B cell (primary cell): ENCODE data around the gene KRT37. TPM values are rescaled to one million over a fixed set of nuclear protein-coding genes. Genes with fewer than 3 reads are reported as not detected.

Experiments used
- ATAC-seq: fragments of 200-7000 bp; cut with Tn5 transposase; one replicate; pipeline ENCODE4 v1.10.0; 2021; ENCODE audit warnings: low read depth, mild to moderate bottlenecking, moderate number of reproducible peaks, moderate library complexity
- CTCF ChIA-PET: fragments of 350-600 bp; sonication (Branson Sonifier 250); formaldehyde crosslinking; loops from one replicate; lab custom pipeline; 2021; ENCODE audit warnings: antibody characterized with exemption, inconsistent platforms; lab: Charles Lee
- POLR2A ChIA-PET: fragments of 350-600 bp; sonication (Branson Sonifier 250); formaldehyde crosslinking; loops from one replicate; lab custom pipeline; 2021; ENCODE audit warnings: antibody characterized with exemption; lab: Charles Lee
- DNase-seq: peaks from one replicate; pipeline ENCODE4 v3.0.0; 2013
- H2AFZ ChIP-seq: 2 replicates; pipeline ENCODE4 v1.6.1; 2012; ENCODE audit warnings: mild to moderate bottlenecking, low read depth, low read length; ENCODE audit not compliant: insufficient read depth, poor library complexity, severe bottlenecking
- H3K27ac ChIP-seq, 2 donors: 1 replicate in 1 of 2; 2 replicates in 1 of 2; pipeline ENCODE4 v1.5.1; 2012 to 2013; ENCODE audit warnings: low read length in 2 of 2, mild to moderate bottlenecking in 2 of 2, moderate library complexity in 1 of 2
- H3K27me3 ChIP-seq, 4 experiments: fragments of 200-600 bp in 1 of 4; sonication (generic) in 1 of 4; replicated peaks in 1 of 4; 1 replicate in 2 of 4; 2 replicates in 2 of 4; pipeline versions ENCODE4 v1.6.1 to v1.7.0; 2013 to 2016; ENCODE audit warnings: low read length in 3 of 4, mild to moderate bottlenecking in 2 of 4, mixed read lengths in 1 of 4, moderate library complexity in 1 of 4; ENCODE audit not compliant: insufficient read depth in 4 of 4, control insufficient read depth in 3 of 4; ENCODE audit errors: control extremely low read depth in 1 of 4
- H3K36me3 ChIP-seq, 2 experiments: replicated peaks in 1 of 2; 1 replicate in 1 of 2; 2 replicates in 1 of 2; pipeline versions ENCODE4 v1.6.1 to v1.7.1; 2013; ENCODE audit warnings: low read length in 1 of 2; ENCODE audit not compliant: insufficient read depth in 2 of 2, control insufficient read depth in 1 of 2; ENCODE audit errors: control extremely low read depth in 1 of 2, extremely low read depth in 1 of 2
- H3K4me1 ChIP-seq, 2 donors: fragments of 200-600 bp in 1 of 2; sonication (generic) in 1 of 2; 1 replicate in 1 of 2; 2 replicates in 1 of 2; pipeline versions ENCODE4 v1.5.1 to v1.6.1; 2013 to 2017; ENCODE audit warnings: low read length in 2 of 2; ENCODE audit not compliant: control insufficient read depth in 2 of 2, insufficient read depth in 2 of 2
- H3K4me2 ChIP-seq: replicated peaks from 2 replicates; pipeline ENCODE3; 2012; ENCODE audit warnings: mild to moderate bottlenecking, low read depth, low read length; ENCODE audit not compliant: poor library complexity, severe bottlenecking
- H3K4me3 ChIP-seq, 5 experiments: fragments of 200-600 bp in 1 of 5; sonication (generic) in 1 of 5; 1 replicate in 3 of 5; 2 replicates in 2 of 5; pipeline versions ENCODE4 v1.5.1 to v1.7.0; 2011 to 2016; ENCODE audit warnings: low read length in 4 of 5, mild to moderate bottlenecking in 4 of 5, low read depth in 2 of 5, control low read depth in 1 of 5, moderate library complexity in 1 of 5; ENCODE audit not compliant: insufficient read depth in 1 of 5; ENCODE audit errors: control extremely low read depth in 1 of 5, extremely low read depth in 1 of 5
- H3K79me2 ChIP-seq: fragments of 200-600 bp; sonication (generic); one replicate; pipeline ENCODE4 v1.6.0; 2016; ENCODE audit warnings: low read length; ENCODE audit not compliant: control insufficient read depth, insufficient read depth
- H3K9ac ChIP-seq: fragments of 200-600 bp; sonication (generic); 2 replicates; pipeline ENCODE4 v1.6.1; 2017; ENCODE audit warnings: mild to moderate bottlenecking, low read length, moderate library complexity
- H3K9me3 ChIP-seq, 3 donors: one replicate each; pipeline versions ENCODE4 v1.6.1 to v1.7.1; 2013; ENCODE audit warnings: low read length in 2 of 3; ENCODE audit not compliant: control insufficient read depth in 2 of 3, insufficient read depth in 1 of 3; ENCODE audit errors: control extremely low read depth in 1 of 3
- H4K20me1 ChIP-seq: 2 replicates; pipeline ENCODE4 v1.6.0; 2012; ENCODE audit warnings: mild to moderate bottlenecking, low read length; ENCODE audit not compliant: insufficient read depth, control insufficient read depth, poor library complexity, severe bottlenecking
- H3K27ac Mint-ChIP-seq: one replicate; pipeline ENCODE4 v1.8.0; 2021; ENCODE audit warnings: mixed read lengths
- H3K27me3 Mint-ChIP-seq: one replicate; pipeline ENCODE4 v1.8.0; 2021; ENCODE audit warnings: mixed read lengths
- H3K4me1 Mint-ChIP-seq: one replicate; pipeline ENCODE4 v1.8.0; 2021; ENCODE audit warnings: mixed read lengths
- H3K4me3 Mint-ChIP-seq: one replicate; pipeline ENCODE4 v1.8.0; 2021; ENCODE audit warnings: mixed read lengths
- H3K9me3 Mint-ChIP-seq: one replicate; pipeline ENCODE4 v1.8.0; 2022; ENCODE audit warnings: mixed read lengths; ENCODE audit not compliant: insufficient read depth
- CTCF ChIP-seq: fragments of 200-600 bp; IDR thresholded peaks from one replicate; pipeline ENCODE4 v1.8.0; 2022; ENCODE audit warnings: antibody characterized with exemption, mild to moderate bottlenecking
- EZH2 ChIP-seq: IDR thresholded peaks from 2 replicates; pipeline ENCODE4 v1.6.1; 2012; ENCODE audit warnings: borderline replicate concordance, low read depth, mild to moderate bottlenecking, moderate library complexity, low read length; ENCODE audit not compliant: insufficient read depth, poor library complexity, severe bottlenecking
- WGBS: methylation state at CpG from one replicate; pipeline ENCODE4 v1.1.5; 2013; ENCODE audit warnings: missing lambda C conversion rate; ENCODE audit not compliant: insufficient coverage; 5-methylcytosine and 5-hydroxymethylcytosine counted together
- intact Hi-C: fragments of 100-400 bp; cut with micrococcal nuclease; formaldehyde crosslinking; loops from one replicate; pipeline ENCODE4 v1.10.0; 2022
- polyA plus RNA-seq: library from polyadenylated mRNA; depleted of rRNA; stranded (reverse); fragments of >200 nt; gene quantifications from 2 replicates; pipeline ENCODE4 v1.2.3, GENCODE V29; 2012
- total RNA-seq, 2 donors: library from RNA; stranded (reverse); fragments of 120-200 nt in 1 of 2; gene quantifications; 1 replicate in 1 of 2; 2 replicates in 1 of 2; pipeline versions ENCODE4 v1.2.3 to v1.2.4, GENCODE V29; 2013 to 2022

Gene KRT37
- total and polyA plus RNA-seq, 2 donors (not counting 1 experiment from before 2014, with no cell fraction given), result not detected

- intact Hi-C loops, result no loop called here
- Histone ChIP-seq H2AFZ (no peak overlapping the region), H3K27me3 (peaks cover 0 to 7% (median 1%) of the 10 kb centered on the region in 4 experiments), H3K4me3 (no peak overlapping the region), H4K20me1 (no peaks in the 10 kb centered on the region), H3K4me2 (no peak overlapping the region), H3K27ac (no peak overlapping the region), H3K4me1 (no peaks in the 10 kb centered on the region), H3K36me3 (no peaks in the 10 kb centered on the region), H3K9me3 (no peaks in the 10 kb centered on the region), H3K79me2 (no peaks in the 10 kb centered on the region), H3K9ac (no peak overlapping the region)
- no peaks in the 10 kb centered on the region for H3K4me1 Mint-ChIP-seq
- POLR2A ChIA-PET, result no interaction called here
- peaks cover 56% of the 10 kb centered on the region for H3K27me3 Mint-ChIP-seq
- ATAC-seq (no peak), DNase-seq (no peak)
- TF ChIP-seq CTCF, result no peak
- no peak for TF ChIP-seq EZH2
- no peak overlapping the region for H3K27ac Mint-ChIP-seq
- H3K9me3 Mint-ChIP-seq, result peaks cover 2% of the 10 kb centered on the region
- CTCF ChIA-PET, result no interaction called here
- H3K4me3 Mint-ChIP-seq, result no peak overlapping the region
- WGBS, result 86% methylated on average over 3 of the region's 5 CpGs
Observed at GRCh38 chr17:41393294-41393693, 31.1 kb downstream of the KRT37 start.

- no peak for DNase-seq
- no peak for TF ChIP-seq CTCF
- no peak for TF ChIP-seq EZH2
- Histone ChIP-seq H3K36me3 (no peaks in the 10 kb centered on the region), H3K9ac (no peak overlapping the region), H3K4me1 (no peaks in the 10 kb centered on the region), H3K4me3 (no peak overlapping the region), H3K27me3 (peaks cover 0 to 10% (median 1%) of the 10 kb centered on the region in 4 experiments), H3K4me2 (no peak overlapping the region), H2AFZ (no peak overlapping the region), H4K20me1 (no peaks in the 10 kb centered on the region), H3K27ac (no peak overlapping the region), H3K9me3 (peaks cover 0 to 5% (median 3%) of the 10 kb centered on the region in 3 donors), H3K79me2 (no peaks in the 10 kb centered on the region)
- no peak overlapping the region for H3K27ac Mint-ChIP-seq
- POLR2A ChIA-PET, result no interaction called here
- CTCF ChIA-PET, result no interaction called here
- H3K4me3 Mint-ChIP-seq, result no peak overlapping the region
- no peak for ATAC-seq
- H3K9me3 Mint-ChIP-seq, result peaks cover 4% of the 10 kb centered on the region
- WGBS, result no CpG with 5 or more reads among the region's 1 CpG
- intact Hi-C loops, result no loop called here
- no peaks in the 10 kb centered on the region for H3K4me1 Mint-ChIP-seq
- H3K27me3 Mint-ChIP-seq, result peaks cover 53% of the 10 kb centered on the region
Observed at GRCh38 chr17:41392278-41392677, 32.1 kb downstream of the KRT37 start.
